Keratinocyte (primary cell): Measurements from ENCODE around the gene ACACA.

Experiments used
- CTCF ChIP-seq, 3 experiments: IDR thresholded peaks in 1 of 3; conservative IDR thresholded peaks in 1 of 3; optimal IDR thresholded peaks in 1 of 3; 2 replicates in 2 of 3; 3 replicates in 1 of 3; pipeline versions ENCODE3 to v1.5.1; 2011; ENCODE audit warnings: low read length in 3 of 3, mild to moderate bottlenecking in 3 of 3, moderate library complexity in 2 of 3, control low read depth in 1 of 3, inconsistent platforms in 1 of 3; ENCODE audit not compliant: insufficient read depth in 2 of 3; ENCODE audit errors: extremely low read depth in 1 of 3
- EZH2 ChIP-seq: IDR thresholded peaks from one replicate; pipeline ENCODE4 v1.6.1; 2012; ENCODE audit warnings: inconsistent platforms, mild to moderate bottlenecking, low read length, moderate library complexity

- TF ChIP-seq CTCF (optimal IDR thresholded peaks at IDR 0.05 in 1 of 3, IDR thresholded peaks at IDR 0.05 in 1 of 3, conservative IDR thresholded peaks at IDR 0.05 in 1 of 3; ENCODE audit: extremely low read depth in 1 of 3, insufficient read depth in 2 of 3, low read length in 3 of 3) (no peak), EZH2 (no peak)
Observed at GRCh38 chr17:37121616-37122015, 285.0 kb downstream of the ACACA start.
